Stimulated activated CD8-positive, alpha-beta memory T cell treated with anti-CD3 and anti-CD28 coated beads, Interleukin-2, amount 100 ng/mL, for 48 hours (primary cell): ENCODE measurements around the gene ACVR2B.
"Not testable (repeated sequence)": the region's sequence is repeated elsewhere in the genome, so short reads cannot be mapped to it uniquely, and the experiment has no call there.

Experiments
- DNase-seq, 2 donors: peaks; one replicate each; pipeline ENCODE4 v3.0.0-alpha.2; 2020; ENCODE audit warnings: low read depth in 2 of 2

The ACVR2B gene

DNA sequence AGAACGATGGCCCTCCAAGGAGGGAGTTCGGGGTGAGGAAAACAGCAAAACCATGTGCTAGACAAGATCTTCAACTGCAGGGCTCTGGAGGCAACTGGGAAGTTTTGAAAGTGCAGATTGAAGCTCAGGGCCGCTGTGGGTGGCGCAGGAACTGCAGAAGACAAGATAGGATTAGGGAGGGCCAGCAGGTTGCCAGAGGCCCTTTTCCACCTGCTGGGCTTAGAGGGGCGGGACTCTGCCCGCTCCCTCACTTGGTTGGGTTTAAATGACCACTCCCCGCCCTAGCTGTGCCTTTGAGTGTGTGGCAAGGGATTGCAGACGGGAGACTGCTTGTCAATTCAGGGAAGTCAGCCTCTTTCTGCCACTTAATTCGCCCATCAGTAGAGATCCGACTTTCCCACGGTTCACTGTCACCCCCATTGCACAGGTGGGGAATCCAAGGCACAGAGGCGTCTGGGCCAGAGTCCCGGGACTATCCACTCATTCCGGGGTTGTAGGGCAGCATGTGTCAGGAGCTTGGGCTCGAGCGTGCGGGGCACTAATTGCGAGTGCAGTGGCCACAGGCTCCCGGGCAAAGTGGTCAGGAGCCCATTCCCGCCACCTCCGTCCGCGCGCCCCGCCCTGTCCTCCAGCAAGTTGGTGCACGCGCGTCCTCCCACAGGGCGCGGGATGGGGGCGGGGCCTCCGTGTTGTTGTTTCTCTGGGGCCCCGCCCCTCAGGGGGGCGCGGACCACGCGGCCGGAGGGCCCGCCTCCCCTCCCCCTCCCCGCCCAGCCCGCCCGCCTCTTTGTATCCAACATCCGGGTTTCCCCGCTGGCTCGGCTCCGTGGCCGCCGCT is at the start of gene ACVR2B:
TSS of gene ACVR2B (plus strand) at position 816 of the 838 bp plus-strand sequence. CDS start 433 bp downstream, outside the sequence.
- DNase-seq = peak; percentile 51 to 65

DNA sequence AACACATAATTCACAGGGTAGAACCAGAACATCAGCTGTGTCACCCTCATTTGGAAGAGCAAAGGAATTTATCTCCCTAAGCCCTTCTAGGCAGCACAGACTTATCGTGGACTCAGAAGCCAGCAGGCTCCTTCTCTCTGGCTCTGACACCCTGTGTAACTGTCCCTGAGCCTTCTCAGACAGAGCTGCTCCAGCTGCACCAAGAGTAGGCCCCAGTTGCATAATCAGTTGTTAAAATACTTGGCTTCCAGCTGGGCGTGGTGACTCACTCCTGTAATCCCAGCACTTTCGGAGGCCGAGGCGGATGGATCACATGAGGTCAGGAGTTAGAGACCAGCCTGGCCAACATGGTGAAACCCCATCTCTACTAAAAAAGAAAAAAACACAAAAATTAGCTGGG is 49.4 kb upstream of the ACVR2B start:
- DNase-seq = no peak

DNA sequence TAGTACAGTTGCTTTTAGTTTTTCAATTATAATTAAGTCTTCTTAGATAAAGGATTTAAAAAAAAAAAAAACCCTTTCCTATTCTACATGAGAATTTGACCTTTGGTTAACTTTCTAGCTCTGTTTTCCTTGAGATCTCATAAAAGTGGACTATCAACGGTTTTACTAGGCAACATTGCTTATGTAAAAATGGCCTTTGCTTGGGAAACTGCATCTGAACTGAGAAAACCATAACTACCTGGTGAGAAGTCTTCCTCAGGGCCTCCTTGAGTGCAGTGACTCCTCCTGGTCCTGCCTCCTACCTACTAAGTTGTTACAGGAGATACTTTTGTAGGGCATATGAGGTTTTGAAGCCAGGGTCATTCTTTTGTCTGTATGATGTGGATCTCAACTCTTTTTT is 42.1 kb upstream of the ACVR2B start:
- no peak for DNase-seq

DNA sequence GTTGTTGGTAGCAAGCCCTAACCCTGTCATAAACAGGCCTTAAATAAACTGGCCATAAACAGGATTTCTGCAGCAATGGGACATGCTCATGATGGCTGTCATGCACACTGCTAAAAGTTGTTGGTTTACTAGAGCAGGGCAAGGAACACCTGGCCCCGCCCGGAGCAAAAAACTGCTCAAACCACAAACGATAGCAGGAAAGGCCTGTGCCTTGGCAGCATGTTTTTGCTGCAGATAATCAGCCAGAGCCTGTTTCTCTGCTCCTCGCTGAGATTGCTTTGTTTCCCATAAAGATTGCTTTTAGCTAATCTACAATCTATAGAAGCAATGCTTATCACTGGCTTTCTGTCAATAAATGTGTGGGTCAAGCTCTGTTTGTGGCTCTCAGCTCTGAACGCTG is 32.9 kb upstream of the ACVR2B start:
- DNase-seq = not testable (repeated sequence)

DNA sequence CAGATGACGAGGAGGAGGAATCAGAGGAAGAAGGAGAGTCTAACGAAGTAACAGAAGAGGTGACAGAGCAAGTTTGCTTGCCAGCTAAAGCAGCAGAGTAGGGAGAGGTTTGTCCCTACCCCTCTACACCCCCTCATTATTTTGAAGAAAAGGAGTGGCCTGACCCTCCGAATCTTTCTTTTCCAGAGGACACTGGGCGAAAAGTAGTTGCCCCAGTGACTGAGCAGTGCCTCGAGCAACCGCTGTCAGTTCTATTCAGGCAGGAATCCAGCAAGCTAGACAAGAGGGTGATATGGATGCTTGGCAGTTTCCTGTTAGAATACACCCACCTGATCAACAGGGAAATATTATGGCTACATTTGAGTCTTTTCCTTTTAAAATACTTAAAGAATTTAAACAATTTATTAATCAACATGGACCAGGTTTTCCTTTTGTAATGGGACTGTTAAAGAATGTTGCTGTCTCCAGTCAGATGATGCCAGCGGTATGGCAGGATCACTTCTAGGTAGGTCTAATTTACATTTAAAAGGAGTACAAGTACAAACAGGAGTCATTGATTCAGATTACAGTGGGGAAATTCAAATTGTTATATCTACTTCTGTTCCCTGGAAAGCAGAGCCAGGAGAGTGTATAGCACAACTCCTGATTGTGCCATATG is 31.9 kb upstream of the ACVR2B start:
- DNase-seq = no peak

DNA sequence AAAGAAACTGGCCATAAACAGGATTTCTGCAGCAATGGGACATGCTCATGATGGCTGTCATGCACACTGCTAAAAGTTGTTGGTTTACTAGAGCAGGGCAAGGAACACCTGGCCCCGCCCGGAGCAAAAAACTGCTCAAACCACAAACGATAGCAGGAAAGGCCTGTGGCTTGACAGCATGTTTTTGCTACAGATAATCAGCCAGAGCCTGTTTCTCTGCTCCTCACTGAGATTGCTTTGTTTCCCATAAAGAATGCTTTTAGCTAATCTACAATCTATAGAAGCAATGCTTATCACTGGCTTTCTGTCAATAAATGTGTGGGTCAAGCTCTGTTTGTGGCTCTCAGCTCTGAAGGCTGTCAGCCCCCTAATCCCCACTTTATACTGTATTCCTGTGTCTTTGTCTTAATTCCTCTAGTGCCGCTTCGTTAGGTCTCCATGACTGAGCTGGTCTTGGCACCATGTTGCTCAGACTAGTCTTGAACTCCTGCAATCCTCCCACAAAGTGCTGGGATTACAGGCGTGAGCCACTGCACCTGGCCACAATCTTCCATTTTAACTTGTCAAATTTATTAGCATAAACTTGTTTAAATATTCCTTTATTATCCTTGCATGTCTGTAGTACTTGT is 26.8 kb upstream of the ACVR2B start:
- DNase-seq = not testable (repeated sequence)

DNA sequence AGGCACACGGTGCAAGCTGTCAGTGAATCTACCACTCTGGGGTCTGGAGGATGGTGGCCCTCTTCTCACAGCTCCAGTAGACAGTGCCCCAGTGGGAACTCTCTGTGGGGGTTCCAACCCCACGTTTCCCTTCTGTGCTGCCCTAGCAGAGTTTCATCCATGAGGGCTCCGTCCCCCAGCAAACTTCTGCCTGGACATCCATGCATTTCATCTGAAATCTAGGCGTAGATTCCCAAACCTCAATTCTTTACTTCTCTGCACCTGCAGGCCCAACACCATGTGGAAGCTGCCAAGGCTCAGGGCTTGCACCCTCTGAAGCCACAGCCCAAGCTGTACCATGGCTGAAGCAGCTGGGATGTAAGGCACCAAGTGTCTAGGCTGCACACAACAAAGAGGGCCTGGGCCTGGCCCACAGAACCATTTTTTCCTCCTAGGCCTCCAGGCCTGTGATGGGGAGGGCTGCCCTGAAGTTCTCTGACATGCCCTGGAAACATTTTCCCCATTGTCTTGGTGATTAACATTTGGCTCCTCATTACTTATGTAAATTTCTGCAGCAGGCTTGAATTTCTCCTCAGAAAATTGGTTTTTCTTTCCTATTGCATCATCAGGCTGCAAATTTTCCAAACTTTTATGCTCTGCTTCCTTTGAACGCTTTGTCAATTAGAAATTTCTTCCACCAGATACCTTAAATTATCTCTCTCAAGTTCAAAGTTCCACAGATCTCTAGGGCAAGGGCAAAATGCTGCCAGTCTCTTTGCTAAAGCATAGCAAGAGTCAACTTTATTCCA is 20.6 kb upstream of the ACVR2B start:
- not testable (repeated sequence) for DNase-seq

DNA sequence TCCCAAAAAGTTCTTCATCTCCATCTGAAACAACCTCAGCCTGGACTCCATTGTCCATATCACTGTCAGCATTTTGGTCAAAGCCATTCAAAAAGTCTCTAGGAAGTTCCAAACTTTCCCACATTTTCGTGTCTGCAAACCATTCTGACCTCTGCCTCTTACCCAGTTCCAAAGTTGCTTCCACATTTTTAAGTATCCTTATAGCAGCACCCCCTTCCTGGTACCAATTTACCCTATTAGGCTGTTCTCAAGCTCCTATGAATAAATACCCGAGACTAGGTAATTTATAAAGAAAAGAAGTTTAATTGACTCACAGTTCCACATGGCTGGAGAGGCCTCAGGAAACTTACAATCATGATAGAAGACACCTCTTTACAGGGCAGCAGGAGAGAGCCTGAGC is 20.0 kb upstream of the ACVR2B start:
- not testable (repeated sequence) for DNase-seq

DNA sequence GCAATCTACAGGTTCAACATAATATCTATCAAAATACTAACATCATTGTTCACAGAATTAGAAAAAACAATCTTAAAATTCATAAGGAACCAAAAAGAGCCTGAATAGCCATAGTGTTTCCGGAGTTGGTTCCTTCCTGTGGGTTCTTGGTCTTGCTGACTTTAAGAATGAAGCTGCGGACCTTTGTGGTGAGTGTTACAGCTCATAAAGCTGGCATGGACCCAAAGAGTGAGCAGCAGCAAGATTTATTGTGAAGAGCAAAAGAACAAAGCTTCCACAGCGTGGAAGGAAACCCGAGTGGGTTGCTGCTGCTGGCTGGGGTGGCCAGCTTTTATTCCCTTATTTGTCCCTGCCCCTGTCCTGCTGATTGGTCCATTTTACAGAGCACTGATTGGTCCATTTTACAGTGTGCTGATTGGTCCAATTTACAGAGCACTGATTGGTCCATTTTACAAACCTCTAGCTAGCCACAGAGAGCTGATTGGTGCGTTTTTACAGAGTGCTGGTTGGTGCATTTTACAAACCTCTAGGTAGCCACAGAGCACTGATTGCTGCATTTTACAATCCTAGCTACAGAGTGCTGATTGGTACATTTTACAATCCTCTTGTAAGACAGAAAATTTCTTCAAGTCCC is 15.1 kb upstream of the ACVR2B start:
- DNase-seq = not testable (repeated sequence)

DNA sequence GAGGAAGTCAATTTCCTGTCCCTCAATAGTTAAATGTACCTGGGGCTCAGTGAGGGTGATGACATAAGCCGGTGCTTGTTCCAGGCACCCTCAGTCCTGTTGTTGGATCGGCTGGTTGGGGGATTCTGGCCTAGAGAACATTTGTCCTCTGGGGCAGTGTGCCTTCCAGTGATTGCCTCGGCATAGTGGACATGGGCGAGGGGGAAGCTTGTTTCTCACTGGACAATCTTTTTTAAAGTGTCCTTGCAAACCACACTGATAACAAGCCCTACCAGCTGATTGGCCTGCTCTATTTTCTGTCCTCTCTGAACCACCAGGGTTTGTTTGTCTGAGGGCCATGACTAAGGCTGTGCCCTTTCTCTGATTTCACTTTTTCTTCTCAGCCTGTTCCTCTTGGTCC is 10.5 kb upstream of the ACVR2B start:
- DNase-seq = not testable (repeated sequence)

DNA sequence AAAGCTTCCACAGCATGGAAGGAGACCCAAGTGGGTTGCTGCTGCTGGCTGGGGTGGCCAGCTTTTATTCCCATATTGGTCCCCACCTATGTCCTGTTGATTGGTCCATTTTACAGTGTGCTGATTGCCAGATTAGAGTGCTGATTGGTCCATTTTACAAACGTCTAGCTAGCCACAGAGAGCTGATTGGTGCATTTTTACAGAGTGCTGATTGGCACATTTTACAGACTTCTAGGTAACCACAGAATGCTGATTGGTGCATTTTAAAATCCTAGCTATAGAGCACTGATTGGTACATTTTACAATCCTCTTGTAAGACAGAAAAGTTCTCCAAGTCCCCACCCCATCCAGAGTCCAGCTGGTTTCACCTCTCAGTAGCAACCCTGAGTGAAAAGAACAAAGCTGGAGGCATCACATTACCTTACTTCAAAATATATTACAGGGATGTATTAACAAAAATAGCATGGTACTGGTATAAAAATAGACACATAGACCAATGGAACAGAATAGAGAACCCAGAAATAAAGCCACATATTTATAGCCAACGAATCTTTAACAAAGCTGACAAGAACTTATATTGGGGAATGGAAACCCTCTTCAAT is 7.5 kb upstream of the ACVR2B start:
- no peak for DNase-seq

DNA sequence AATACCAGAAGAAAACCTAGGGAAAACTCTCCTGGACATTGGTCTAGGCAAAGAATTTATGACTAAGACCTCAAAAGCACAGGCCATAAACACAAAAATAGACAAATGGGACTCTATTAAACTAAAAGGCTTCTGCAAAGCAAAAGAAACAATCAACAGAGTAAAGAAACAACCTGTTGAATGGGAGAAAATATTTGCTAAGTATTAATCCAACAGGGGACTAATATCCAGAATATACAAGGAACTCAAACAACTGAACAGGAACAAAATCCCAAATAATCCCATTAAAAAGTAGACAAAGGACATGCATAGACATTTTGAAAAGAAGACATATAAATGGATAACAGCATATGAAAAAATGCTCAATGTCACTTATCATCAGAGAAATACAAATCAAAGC is 6.9 kb upstream of the ACVR2B start:
- no peak for DNase-seq

DNA sequence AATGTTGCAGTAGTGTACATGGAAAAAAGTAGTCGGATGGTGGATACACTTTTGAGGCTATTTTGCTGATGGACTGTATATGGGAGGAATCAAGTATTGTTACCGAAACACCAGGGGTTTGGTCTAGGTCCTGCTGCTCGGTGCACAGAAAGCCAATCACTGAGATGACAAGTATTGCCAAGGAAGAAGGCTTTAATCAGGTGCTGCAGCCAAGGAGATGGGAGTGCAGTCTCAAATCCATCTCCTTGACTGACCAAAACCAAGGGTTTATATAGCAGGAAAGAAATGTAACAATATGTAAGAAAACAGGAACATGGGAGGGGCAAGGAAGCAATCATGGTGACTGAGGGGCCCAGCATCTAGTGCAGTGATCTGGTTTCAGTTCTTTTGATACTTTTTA is 2.8 kb upstream of the ACVR2B start:
- DNase-seq = no peak

DNA sequence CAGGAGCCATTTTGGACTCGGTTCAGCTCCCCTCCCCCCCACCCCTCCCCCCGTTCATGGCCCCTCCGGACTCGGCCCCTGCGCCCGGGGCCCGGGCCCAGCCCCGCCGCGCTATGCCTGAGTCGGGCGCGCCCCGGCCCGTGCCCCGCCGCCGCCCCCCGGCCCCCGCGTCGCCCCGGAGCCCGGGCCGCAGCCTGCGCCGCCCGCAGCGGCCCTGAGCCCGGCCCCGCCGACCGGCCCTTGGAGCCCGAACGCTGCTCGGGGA is 155 bp downstream of the ACVR2B start:
- no peak for DNase-seq

DNA sequence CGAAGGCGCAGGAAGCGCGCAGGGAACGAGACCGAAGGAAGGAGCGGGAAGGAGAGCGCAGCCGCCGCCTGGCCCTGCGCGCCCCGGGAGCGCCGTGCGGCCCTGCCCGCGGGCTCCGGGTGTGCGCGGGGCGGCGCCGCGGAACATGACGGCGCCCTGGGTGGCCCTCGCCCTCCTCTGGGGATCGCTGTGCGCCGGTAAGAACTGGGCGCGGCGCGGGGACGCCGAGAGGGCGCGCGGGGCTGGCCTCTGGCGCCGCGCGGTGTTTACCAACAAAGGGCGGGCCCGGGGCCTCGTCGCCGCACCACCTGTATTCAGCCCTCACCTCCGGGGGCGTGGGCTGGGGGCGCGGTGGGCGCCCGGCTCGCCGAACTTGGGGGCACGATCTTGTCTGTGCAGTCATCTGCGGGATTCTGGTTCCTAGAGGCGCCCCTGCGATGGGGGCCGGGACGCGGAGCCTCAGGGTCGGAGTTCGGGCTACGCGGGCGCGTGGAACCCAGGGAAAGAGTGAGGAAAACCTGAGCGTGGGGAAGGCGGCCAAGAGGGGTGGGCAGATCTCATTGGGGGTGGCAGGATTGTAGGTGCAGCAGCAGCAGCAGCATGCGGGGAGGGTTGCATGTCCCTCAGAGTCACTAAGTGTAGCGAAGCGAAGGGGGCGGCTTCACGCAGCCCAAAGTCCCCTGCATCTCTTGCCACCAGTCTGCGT is 641 bp downstream of the ACVR2B start:
- peak in 1 of 2 donors; percentile 7 for DNase-seq

DNA sequence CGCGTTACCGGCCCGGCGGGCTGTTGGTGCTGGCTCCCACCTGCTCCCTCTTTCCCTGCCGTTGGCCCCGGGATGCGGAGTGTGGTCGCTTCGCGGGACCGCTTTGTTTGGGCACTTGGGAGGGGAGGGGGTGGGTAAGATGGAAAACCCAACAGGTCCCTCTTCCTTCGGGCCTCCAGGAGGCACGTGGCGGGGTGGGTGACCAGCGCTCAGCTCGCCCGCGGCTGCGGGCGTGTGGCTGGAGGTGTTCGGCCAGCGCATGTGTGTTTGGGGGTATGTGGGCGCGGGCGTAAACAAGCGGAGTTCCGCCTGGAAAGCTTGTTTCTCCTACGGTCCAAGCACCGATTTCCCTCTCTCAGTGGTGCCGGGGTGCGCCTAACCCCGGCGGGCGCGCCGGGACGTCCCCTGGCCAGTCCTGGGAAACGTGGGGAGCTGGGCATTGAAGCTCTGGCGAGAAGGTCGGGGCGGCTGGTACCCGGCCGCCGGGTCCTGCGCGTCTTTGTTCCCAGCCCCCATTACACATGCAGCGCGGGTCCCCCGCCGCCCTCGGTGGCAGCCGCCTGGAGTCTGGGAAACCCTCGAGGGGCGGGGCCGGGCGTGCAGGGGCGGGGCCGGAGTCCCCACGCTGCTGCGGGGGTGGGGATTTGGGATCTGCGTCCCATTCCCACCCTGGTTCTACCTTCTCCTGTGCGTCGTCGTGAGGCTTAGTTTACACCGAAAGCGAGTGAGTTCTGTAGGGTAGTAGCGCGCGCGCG is 1.4 kb downstream of the ACVR2B start:
- DNase-seq = peak; percentile 22 to 30

DNA sequence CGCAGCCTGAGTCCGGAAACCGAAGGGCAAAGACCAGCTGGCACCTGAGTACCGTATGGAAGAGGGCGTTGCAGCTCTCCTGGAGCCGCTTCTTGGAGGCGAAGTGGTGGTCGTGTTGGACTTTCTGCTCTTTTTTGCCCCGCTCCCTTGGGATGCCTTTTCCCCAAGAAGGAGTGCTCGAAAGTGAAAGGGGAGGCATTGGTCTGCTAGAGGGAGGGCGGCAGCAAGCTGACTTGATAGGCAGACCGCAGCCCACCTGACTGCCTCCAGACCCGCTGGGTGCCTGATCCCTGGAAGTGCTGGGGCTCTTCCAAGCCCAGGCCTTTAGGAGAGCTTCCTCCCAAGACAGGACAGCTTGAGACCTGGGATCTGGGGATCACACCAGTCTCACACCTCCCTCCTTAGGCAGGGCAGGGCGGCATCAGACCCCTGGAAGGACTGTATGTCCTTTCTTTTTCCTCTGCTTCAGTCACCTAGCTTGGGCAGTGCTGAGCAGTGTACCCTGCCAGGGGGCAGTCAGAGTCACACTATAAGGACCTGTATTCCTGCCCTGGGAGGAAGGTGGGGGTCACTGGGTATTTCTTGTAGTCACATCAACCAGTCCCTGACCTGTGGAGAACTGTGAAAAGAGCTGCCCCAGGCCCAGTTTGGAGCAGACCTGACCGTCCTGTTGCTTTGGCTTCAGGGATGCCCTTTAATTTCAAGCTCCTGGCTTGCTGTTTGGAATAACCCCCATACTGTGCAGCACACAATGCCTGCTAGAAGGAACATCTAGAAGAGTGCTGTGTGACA is 2.1 kb downstream of the ACVR2B start:
- DNase-seq = no peak

DNA sequence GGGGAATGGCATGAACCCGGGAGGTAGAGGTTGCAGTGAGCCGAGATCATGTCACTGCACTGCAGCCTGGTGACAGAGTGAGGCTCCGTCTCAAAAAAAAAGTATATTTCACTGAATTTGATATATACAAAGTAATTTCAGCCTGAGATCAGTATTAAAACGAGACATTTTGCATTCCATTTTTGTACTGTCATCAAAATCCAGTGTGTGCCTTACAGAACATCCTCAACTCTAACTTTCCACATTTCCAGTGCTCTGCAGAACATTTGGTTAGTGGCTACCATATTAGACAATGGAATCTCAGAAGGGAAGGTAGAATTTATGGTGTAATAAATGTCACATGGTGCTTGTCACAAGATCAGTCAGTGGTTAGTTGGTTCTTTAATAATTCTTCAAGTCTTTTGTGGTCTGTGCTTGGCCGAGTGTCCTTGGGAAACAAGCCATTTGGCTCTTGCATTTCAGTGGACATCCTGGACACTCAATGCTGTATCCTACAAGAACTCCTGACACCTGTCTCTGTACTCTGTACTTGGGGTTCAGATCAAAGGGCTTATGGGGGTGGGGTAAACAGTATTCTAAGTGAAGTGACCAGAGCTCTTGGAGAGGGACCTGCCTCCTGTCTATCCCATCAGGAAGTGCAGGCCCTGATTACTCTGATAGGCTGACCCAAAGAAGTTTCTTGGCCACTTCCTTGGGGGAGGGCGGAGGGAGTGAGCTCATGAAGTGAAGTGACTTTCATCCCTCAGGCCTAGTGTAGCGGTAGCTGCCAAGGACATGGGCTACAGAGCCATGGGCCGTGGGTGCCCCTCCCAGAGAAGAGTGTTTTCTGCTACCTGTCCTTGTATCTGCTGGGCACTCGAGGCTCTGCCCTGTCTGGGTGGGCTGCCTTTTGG is 3.7 kb downstream of the ACVR2B start:
- no peak for DNase-seq
